ENCODE results near the gene PTPRG. TPM values are rescaled to one million over a fixed set of nuclear protein-coding genes. Genes with fewer than 3 reads are reported as not detected.

Gene PTPRG
- total RNA-seq, 1 experiment from 2014 or later, result 0.73 TPM

- no peaks in the 10 kb centered on the region for H3K27me3 ChIP-seq (ENCODE audit: low read length)
- POLR2A ChIA-PET (ENCODE audit: unreplicated experiment), result no interaction called here
- no peaks in the 10 kb centered on the region for H3K4me1 ChIP-seq (ENCODE audit: insufficient read depth, low read length)
- no peaks in the 10 kb centered on the region for H3F3A ChIP-seq (ENCODE audit: low read length, unreplicated experiment)
- no peaks in the 10 kb centered on the region for H3K9me2 ChIP-seq (replicated peaks; ENCODE audit: low read length)
- ATAC-seq (no peak), DNase-seq (no peak)
- no peak overlapping the region for H3K27ac ChIP-seq (ENCODE audit: low read length)
- no TSS peak for BruUV-seq (replicated peaks)
- no peak overlapping the region for H2AFZ ChIP-seq (ENCODE audit: low read length)
- H3K4me3 ChIP-seq (ENCODE audit: low read length), result no peak overlapping the region
- H3K9me3 ChIP-seq (ENCODE audit: low read length), result 0 out of 2 replicates have a peak, but pooled peaks cover 7% of the 10 kb centered on the region
- CTCF ChIA-PET, result no interaction called here
- no peaks in the 10 kb centered on the region for H4K20me1 ChIP-seq (ENCODE audit: low read length)
- H3K4me2 ChIP-seq (ENCODE audit: low read length), result no peak overlapping the region
- TF ChIP-seq CTCF (conservative IDR thresholded peaks at IDR 0.05; ENCODE audit: low read depth, low read length), result no peak
- H3K9ac ChIP-seq (ENCODE audit: low read length), result no peak overlapping the region
- intact Hi-C loops (cut with micrococcal nuclease), result no loop called here
- no peaks in the 10 kb centered on the region for H3K79me2 ChIP-seq (ENCODE audit: low read length)
- H3K36me3 ChIP-seq (ENCODE audit: low read depth, low read length), result no peaks in the 10 kb centered on the region
Measured at GRCh38 chr3:61783993-61784718, 222.8 kb downstream of the PTPRG start.

GRCh38 chr3:61788623-61789507, 227.5 kb downstream of the PTPRG start:
- Histone ChIP-seq H3K4me2 (ENCODE audit: low read length) (no peak overlapping the region), H4K20me1 (ENCODE audit: low read length) (no peaks in the 10 kb centered on the region), H3K4me1 (ENCODE audit: insufficient read depth, low read length) (no peaks in the 10 kb centered on the region), H3K79me2 (ENCODE audit: low read length) (no peaks in the 10 kb centered on the region), H3K27ac (ENCODE audit: low read length) (no peak overlapping the region), H3F3A (ENCODE audit: low read length, unreplicated experiment) (no peaks in the 10 kb centered on the region), H3K4me3 (ENCODE audit: low read length) (no peak overlapping the region), H3K9me2 (replicated peaks; ENCODE audit: low read length) (no peaks in the 10 kb centered on the region), H2AFZ (ENCODE audit: low read length) (no peak overlapping the region), H3K9ac (ENCODE audit: low read length) (no peak overlapping the region), H3K9me3 (ENCODE audit: low read length) (0 out of 2 replicates have a peak, but pooled peaks cover 5% of the 10 kb centered on the region), H3K27me3 (ENCODE audit: low read length) (no peaks in the 10 kb centered on the region), H3K36me3 (ENCODE audit: low read depth, low read length) (no peaks in the 10 kb centered on the region)
- ATAC-seq (no peak), DNase-seq (no peak)
- intact Hi-C loops (cut with micrococcal nuclease), result no loop called here
- ChIA-PET CTCF (no interaction called here), POLR2A (ENCODE audit: unreplicated experiment) (no interaction called here)
- no TSS peak for BruUV-seq (replicated peaks)
- TF ChIP-seq EZH2phosphoT487 (IDR thresholded peaks at IDR 0.05; ENCODE audit: borderline replicate concordance, low read length), result no peak
- TF ChIP-seq EZH2 (IDR thresholded peaks at IDR 0.05; ENCODE audit: low read length, unreplicated experiment), result no peak
- no peak for TF ChIP-seq CTCF (conservative IDR thresholded peaks at IDR 0.05; ENCODE audit: low read depth, low read length)

- ATAC-seq (no peak), DNase-seq (no peak)
- Histone ChIP-seq H2AFZ (ENCODE audit: low read length) (no peak overlapping the region), H3K9ac (ENCODE audit: low read length) (no peak overlapping the region), H3K79me2 (ENCODE audit: low read length) (no peaks in the 10 kb centered on the region), H3K27me3 (ENCODE audit: low read length) (no peaks in the 10 kb centered on the region), H3K4me3 (ENCODE audit: low read length) (no peak overlapping the region), H3K36me3 (ENCODE audit: low read depth, low read length) (no peaks in the 10 kb centered on the region), H3K27ac (ENCODE audit: low read length) (no peak overlapping the region), H3F3A (ENCODE audit: low read length, unreplicated experiment) (no peaks in the 10 kb centered on the region), H3K9me3 (ENCODE audit: low read length) (0 out of 2 replicates have a peak, but pooled peaks cover 5% of the 10 kb centered on the region), H3K9me2 (replicated peaks; ENCODE audit: low read length) (no peaks in the 10 kb centered on the region), H3K4me1 (ENCODE audit: insufficient read depth, low read length) (no peaks in the 10 kb centered on the region), H3K4me2 (ENCODE audit: low read length) (no peak overlapping the region), H4K20me1 (ENCODE audit: low read length) (no peaks in the 10 kb centered on the region)
- POLR2A ChIA-PET (ENCODE audit: unreplicated experiment), result no interaction called here
- intact Hi-C loops (cut with micrococcal nuclease), result no loop called here
- TF ChIP-seq EZH2 (IDR thresholded peaks at IDR 0.05; ENCODE audit: low read length, unreplicated experiment), result no peak
- TF ChIP-seq CTCF (conservative IDR thresholded peaks at IDR 0.05; ENCODE audit: low read depth, low read length), result no peak
- no peak for TF ChIP-seq EZH2phosphoT487 (IDR thresholded peaks at IDR 0.05; ENCODE audit: borderline replicate concordance, low read length)
- CTCF ChIA-PET, result no interaction called here
- no TSS peak for BruUV-seq (replicated peaks)
Measured at GRCh38 chr3:61789861-61790260, 228.5 kb downstream of the PTPRG start.

All from PC-3 (cell line).